Stimulated activated CD4-positive, alpha-beta T cell treated with anti-CD3 and anti-CD28 coated beads, TNF-alpha, amount 100 ng/mL, for 24 hours (primary cell): ENCODE measurements around the gene SMIM20.
"Not testable (repeated sequence)": the region's sequence is repeated elsewhere in the genome, so short reads cannot be mapped to it uniquely, and the experiment has no call there.

ENCODE experiments used
- DNase-seq, 3 experiments: peaks; one replicate each; pipeline ENCODE4 v3.0.0-alpha.2; 2020; ENCODE audit warnings: low read depth in 3 of 3

The SMIM20 gene

DNA sequence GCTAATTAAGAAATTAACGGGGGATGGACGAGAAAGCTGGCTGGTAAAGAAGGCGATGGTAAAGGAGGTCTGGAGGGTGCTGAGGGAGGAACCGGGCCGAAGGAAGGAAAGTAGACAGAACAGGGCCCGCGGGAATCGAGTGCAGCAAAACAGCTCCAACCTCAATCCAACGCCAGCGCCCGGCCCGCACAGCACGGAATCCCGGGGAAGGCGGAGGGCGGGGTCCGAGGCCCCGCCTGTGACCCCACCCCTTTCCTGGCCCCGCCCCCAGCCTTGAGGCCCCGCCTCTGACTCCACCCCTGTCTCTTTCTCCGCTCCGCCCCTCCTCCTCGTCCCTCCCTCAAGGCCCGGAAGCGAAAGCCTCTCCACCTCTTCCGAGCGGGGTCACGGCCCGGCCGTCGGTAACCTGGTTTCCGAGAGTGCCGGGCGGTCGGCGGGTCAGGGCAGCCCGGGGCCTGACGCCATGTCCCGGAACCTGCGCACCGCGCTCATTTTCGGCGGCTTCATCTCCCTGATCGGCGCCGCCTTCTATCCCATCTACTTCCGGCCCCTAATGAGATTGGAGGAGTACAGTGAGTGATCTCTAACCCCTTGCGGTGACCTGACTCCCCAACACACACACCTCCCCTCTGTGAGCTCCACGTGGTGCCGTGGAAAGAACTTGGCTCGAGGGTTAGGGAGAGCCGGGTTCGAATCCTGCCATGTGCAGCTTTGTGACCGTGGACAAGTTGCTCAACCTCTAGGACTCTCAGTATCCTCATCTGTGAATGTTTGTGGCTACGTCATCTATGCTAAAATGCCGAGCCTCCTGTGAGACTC lies at the start of gene SMIM20:
Gene SMIM20, plus strand, starts transcription at position 370 of the 819 bp plus-strand sequence. Its CDS starts 94 bp downstream, at position 464.
- DNase-seq = peak; percentile 77 to 85 (median 82)

DNA sequence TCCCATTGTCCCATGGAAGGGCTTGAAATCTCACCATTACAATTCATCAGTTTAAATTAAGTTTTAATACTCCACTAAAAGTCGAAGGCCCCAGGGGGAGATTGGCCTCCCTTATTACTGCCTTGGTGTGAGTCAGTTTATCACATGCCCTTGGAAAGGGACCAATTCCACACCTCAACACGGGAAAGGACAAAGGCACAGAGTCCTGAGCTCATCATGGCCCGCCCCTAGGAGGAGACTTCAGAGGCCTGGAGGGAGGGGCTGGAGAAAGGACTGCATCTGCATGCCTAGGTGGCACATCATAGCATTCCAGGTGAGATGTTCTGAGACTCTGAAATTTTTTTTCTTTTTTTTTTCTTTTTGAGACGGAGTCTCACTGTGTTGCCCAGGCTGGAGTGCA lies 48.4 kb upstream of the SMIM20 start:
- DNase-seq = no peak

DNA sequence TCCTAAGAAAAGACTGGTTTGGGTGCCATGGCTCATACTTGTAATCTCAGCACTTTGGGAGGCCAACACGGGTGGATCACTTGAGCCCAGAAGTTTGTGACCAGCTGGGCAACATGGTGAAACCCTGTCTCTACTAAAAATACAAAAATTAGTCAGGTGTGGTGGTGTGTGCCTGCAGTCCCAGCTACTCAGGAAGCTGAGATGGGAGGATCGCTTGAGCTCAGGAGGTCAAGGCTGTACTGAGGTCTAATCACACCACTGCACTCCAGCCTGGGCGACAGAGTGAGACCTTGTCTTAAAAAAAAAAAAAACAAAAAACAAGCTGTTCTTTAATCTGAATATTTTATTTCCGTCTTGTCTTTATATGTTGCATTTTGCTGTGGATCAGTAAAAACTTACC lies 47.6 kb upstream of the SMIM20 start:
- not testable (repeated sequence) for DNase-seq

DNA sequence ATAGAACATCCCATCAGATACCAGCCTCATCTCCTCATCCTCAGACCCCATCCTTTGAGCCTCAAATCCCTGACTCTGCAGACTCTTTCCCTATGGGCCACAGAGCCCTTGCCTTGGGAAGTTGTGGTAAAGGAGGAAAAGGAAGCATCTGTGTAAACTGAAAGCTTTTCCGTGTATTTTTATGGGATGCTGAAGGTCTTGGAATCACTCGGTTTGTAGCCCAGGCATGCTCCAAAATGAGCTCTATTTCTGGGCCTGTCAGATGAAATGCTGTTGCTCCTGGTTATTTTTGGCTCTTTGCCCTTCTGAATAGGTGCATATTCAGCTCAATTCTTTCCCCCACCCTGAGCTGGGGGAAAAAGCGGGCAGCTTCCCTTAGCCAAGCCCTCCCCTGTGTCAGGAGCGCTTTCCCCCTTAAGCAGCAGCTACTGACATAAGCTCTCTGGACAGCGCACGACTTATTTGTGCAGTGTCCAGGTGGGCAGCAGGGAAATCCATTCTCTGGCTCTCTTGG lies 46.2 kb upstream of the SMIM20 start:
- DNase-seq = no peak

DNA sequence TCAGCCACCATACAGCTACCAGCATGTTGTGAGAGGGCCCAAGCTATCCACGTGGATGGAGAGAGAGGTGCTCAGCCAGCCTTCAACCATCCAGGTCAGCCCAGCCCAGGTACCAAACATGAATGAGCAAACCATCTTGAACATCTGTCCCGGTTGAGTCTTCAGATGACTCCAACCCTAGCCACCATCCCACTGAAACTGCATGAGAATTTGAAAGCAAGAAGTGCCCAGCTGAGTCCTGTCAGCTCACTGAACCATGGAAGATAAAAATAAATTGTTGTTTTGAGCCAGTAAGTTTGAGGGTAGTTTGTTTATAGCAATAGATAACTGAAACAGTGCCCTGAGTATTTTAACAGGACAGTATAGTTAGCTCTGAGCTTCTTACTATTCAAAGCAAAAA lies 43.9 kb upstream of the SMIM20 start:
- DNase-seq = no peak

DNA sequence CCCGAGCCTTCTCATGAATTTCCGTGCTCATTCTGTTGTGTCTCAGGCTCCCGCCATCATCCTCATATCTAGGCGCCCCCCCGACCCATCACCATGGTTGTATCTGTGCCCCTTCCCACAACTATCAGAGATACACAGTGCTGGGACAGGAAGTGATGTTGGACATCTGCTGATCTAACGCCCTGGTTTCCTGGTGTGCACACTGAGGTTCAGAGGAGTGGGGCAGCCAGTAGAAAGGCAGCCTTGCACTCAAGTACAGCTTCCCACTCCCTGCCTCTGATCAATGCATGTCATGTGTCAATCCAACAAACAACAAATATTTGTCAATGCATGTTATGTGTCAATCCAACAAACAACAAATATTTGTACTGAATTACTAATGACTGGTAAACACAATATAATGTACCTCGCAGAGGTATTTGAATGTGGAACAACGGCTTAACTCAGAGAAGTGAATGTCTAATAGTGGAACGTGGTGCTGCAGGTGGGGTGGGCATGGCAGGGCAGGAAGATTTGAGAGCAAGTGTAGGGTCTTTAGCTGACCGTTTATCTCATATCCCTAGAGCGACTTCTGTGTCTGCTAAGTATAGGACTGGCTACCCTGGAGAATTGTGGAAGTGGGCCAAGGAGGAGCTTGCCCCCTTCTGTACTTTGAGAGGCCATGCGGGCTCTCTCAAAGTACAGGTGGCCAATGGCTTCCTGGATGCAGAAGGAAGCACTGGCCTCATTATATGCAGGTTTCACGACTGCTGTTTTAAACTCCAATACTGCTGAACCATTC lies 41.0 kb upstream of the SMIM20 start:
- no peak for DNase-seq

DNA sequence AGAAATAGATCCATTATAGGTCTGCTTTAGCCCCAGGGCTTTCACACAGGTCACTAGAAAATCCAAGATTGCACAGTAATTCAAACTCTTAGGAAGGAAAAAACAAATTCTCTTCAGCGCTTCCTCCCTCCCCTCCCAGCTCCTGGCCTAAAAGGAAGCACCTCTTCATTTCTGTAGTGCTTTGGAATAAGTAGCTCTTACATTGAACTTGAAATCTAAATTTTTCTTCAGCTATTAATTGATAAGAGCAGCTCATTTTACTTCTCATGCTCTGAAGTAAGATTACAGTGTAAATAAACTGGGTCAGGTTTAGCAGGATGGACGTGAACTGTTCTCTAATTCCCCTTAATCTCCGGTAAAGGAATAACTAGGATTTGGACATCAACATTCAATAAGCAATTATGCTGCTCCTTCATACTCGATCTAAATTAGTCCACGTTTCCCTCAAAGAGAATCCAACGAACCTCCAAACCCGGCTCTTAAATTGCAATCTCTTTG lies 40.3 kb upstream of the SMIM20 start:
- DNase-seq = no peak

DNA sequence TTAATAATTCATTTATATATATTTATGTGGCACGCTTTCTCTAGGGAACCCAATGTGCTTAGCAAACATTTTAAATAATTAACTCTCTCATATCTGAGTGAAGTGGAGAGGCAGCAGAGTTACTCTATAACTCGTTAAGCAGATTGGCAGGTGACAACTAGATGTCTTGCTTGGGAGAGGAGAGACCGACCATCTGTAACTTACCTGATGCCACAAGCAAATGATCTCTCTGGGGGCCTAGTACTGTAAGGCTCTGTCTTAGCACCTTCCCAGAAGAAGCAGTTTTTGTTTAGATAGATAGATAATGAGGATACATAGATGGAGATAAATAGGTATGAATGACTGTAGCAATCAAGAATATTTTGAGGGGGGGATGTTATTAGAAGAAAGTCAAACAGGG lies 39.4 kb upstream of the SMIM20 start:
- DNase-seq = no peak

DNA sequence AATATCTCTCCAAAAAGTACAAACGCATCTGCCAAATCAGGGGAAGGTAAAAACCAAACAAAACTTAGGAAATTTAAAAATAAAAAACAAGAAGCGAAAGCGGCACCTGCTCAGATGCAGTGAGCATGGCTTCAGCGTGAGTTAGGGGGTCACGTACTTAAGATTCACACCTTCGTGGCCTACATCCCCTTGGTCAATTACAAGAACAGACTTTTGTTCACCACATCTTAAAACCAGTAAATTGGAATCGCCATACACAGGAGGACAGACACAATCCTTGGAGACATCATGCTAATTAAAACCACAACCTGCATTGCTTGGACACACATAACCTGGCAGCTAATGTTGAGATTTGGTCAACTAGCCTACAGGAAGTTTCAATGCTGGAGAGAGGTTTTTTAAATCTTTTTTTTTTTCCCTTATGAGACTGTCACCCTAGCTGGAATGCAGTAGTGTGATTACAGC lies 38.7 kb upstream of the SMIM20 start:
- no peak for DNase-seq

DNA sequence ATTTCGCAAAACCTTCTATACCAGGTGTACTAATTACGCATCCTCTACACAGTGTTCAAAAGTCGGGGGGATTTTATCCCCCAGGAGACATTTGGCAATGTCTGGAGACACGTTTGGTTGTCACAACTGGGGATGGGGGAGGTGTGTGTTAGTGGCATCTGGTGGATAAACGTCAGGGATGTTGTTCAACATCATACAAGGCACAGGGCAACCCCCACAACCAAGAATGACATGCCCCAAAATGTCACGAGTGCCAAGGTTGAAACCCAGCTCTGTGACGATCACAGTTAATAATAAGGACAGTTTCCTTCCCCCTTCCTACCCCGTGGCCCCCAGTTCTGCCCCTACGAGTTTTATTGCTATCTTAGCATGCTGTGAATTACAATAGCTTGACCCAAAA lies 35.3 kb upstream of the SMIM20 start:
- no peak for DNase-seq

DNA sequence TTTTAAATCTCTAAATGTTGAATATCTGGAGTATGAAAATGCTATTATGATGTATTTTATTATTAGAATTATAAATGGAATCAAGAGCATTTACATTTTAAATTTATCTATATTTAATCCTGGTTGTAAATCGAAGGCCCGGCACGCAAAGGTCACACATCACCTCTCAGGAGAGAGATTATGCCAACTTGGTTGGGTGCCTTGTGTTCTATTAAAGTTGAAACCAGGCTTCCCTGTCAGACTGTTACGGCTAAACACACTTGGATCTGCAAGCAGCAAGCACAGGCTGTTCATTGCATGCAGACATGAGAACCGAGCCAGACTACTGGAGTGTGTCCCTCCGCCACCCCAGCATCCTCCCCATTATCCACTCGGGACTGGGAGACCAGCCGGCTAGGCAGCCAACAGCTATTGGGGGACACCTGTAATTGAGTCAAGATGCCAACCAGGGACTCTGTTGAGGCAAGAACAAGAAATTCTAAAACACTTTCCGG lies 34.9 kb upstream of the SMIM20 start:
- DNase-seq = no peak

DNA sequence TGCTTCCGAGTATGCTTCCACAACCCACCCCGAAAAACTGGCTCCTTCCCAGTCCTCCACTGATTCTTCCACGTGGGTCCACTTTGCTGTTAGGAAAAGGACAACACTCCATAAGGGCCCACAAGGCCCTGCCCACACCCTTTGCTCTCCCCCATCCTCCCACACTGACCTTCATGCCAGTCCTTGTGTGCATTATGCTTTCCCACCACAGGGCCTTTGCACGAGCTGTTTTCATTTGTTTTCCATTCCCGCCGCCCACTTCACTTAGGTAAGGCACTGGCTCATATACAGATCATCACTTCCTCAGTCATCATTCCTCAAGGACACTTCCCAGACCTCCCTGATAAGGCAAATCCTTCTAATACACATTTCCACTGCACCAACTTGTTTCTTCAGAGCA lies 34.4 kb upstream of the SMIM20 start:
- no peak for DNase-seq

DNA sequence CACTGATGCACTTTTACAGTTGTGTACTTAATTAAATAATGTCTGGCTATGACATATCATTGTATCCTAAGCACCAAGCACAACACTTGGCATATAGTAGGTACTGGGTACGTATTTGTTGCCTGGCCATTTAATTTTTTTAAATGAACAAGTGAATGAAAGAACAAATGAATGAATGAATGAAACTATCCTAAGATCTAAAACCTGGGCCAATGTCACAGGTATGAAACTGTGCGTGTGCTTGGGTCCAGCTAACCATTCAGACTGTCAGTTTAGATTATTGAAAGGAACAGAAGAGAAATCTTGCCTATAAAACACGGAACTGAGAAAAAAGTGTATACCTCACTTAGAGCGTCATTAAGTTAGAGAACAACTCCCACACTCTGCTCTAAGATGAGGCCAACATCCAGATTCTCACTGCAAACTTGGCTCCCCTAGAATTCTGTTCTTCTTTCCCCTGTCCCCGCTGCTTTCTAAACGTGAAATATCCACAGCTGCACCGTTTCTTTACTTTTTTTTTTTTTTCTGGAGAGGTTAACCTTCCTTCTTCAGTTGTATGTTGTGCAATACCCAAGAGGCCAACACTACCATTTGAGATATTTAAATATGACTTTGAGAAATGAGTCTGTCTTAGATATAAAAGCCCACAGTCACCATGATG lies 33.9 kb upstream of the SMIM20 start:
- no peak for DNase-seq

DNA sequence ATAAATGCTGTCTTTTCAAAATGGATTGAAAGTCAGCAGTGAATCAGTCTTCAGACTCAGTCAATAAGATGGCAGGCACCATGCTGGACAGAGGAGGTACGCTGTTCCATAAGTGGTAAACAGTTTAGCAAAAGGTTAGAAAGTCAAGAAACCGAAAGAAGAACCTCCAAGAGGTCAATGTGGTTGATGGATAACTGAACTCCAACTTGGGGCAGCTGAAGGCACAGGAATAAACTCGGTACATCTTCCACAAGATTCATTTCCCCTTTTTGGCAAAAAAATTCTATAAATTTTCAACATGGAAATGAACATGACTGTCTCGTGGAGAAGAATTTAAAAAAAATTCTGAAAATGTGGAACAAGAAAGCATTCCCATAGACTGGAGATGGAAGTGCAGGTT lies 32.8 kb upstream of the SMIM20 start:
- DNase-seq = no peak

DNA sequence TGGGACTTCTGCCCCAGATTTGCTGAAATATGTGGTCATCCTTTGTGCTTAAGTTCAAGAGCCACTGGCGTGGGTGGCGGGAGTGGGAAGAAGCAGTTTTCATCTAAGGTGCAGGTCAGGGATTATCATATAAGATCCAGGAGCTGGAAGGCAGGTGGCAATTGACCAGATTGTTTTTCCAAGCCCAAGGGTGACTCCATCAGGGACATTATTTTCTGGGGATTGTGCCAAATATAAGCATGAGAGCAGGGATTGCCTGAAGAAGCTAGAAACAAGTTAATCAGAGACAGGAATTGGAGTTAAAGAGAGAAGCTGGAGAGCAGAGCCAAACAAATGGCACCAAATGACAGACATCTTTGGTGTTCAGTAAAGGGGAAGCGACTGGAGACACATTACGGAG lies 31.8 kb upstream of the SMIM20 start:
- no peak for DNase-seq

DNA sequence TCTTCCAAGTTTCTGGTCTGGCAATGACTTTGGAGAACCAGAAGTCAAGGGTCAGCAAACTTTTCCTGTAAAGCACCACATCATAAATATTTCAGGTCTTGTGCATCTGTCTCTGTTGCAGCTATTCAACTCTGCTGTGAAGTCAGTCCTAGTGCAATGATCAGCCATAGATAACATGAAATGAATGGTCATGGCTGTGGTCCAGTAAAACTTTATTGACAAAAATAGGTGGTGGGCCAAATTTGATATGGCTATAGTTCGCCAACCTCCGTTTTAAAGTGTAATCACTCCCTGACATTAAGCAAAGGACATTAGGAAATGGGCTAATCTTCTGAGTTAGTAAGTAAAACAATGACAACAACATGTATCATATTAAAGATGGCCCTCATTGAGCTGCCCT lies 30.5 kb upstream of the SMIM20 start:
- DNase-seq = no peak

DNA sequence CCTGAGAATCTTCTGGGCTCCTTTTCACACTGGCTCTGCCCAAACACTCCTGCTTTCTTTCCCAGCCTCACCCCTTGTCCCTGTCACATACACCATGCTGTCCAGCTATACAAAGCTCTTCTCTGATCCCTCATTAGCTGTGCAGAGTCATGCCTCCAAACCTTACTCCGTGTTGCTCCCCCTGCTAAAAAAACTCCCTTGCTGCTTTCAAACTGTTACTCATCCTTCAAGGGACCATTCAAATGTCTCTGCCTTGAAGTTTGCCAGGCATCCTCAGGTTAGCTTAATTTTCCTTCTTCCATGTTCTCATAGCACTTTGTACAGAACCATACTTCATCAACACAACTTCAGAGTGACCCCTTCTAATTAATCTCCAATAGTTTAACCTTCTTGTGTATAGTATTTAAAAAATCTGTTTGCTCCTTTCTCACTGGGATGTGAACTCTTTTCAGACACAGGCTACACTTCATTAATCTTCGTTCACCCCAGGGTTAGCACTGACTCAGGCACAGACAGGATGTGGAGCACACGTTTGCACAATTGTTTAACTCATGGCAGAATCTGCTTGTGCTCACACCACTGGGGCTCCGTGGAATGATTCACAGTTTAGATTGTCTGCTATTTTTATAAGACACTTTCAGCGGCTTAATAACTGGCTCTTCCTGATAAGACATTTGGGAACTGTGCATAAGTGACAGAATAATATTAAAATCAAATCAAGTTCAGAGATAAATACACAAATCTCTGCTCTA lies 29.8 kb upstream of the SMIM20 start:
- DNase-seq = no peak

DNA sequence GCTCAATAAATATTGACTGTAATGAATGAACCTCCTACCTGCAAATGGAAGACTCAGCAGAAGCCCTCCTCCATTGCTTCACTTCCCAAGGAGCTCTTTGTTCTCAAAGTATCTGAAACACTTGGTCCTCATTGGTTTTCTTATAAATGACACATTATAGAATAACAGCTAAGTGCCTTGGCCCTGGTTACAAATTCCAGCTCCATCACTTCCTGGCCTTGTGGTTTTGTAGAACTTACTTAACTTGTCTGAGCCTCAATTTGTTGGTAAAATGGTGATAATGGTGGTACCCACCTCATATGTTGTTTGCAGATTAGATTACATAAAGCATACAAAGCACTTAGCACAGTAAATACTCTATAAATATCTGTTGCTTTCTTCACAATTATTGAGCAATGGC lies 25.2 kb upstream of the SMIM20 start:
- no peak for DNase-seq

DNA sequence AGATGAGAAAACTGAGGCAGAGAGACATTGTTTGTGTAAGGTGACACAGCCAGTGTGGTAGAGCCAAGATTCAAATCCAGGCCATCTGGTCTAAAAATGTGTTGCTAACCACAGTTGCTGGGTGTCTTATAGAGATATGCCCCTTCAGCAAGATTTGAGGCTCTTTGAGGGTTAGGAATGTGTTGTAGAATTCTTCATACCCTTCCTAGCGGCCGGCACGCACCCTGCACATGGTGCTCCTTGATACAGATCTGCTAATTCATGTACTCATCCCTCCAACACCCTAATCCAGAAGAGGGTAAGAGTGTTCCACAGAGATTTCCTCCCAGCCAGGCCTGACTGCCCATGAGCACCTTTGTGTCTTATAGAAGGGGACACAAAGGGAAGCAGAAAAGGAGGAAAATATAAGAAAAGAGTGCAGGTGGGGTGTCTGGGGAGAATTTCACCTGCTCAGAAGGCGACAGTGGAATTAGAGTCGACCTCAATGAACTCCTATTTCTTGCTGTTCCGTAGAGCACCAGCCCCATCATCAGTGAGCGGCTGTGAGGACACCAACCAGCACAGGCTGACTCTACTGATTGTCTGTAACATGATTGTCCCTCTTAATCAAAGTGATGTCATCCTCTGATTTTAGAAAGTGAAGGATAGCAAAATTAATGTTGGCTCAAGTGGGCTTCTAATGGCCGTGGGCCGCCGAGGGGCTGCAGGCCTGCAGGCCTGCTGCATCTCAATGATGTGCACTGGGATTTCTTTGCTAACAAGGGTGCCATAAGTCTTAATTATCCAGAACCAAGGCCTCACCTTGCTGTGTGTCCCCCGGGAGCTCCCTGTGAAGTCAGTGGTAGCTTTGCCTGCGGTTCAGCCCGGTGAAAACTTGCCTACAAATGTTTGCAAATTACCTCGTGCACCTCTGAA lies 24.2 kb upstream of the SMIM20 start:
- DNase-seq = no peak
